ENCODE measurements around the gene CAPRIN1.

The CAPRIN1 gene

GRCh38 chr11:34021977-34022735 is 29.4 kb upstream of the CAPRIN1 start:
- DNase-seq (ENCODE audit: low spot score) = no peak
- in situ Hi-C loops (cut with MboI; ENCODE audit: low sequenced_read_pairs, unreplicated experiment) = no loop called here
- TF ChIP-seq, protein P1, sequence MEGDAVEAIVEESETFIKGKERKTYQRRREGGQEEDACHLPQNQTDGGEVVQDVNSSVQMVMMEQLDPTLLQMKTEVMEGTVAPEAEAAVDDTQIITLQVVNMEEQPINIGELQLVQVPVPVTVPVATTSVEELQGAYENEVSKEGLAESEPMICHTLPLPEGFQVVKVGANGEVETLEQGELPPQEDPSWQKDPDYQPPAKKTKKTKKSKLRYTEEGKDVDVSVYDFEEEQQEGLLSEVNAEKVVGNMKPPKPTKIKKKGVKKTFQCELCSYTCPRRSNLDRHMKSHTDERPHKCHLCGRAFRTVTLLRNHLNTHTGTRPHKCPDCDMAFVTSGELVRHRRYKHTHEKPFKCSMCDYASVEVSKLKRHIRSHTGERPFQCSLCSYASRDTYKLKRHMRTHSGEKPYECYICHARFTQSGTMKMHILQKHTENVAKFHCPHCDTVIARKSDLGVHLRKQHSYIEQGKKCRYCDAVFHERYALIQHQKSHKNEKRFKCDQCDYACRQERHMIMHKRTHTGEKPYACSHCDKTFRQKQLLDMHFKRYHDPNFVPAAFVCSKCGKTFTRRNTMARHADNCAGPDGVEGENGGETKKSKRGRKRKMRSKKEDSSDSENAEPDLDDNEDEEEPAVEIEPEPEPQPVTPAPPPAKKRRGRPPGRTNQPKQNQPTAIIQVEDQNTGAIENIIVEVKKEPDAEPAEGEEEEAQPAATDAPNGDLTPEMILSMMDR (IDR thresholded peaks at IDR 0.05; ENCODE audit: borderline replicate concordance, control extremely low read depth, extremely low read depth, insufficient read depth, missing control alignments) = no peak

GRCh38 chr11:34026432-34026831 is 25.1 kb upstream of the CAPRIN1 start:
- DNase-seq (ENCODE audit: low spot score) = no peak
- in situ Hi-C loops (cut with MboI; ENCODE audit: low sequenced_read_pairs, unreplicated experiment) = no loop called here
- TF ChIP-seq, protein P1 (IDR thresholded peaks at IDR 0.05; ENCODE audit: borderline replicate concordance, control extremely low read depth, extremely low read depth, insufficient read depth, missing control alignments) = no peak

GRCh38 chr11:34027516-34028408 is 23.8 kb upstream of the CAPRIN1 start:
- in situ Hi-C loops (cut with MboI; ENCODE audit: low sequenced_read_pairs, unreplicated experiment) = no loop called here
- no peak for DNase-seq (ENCODE audit: low spot score)
- TF ChIP-seq, protein P1 (IDR thresholded peaks at IDR 0.05; ENCODE audit: borderline replicate concordance, control extremely low read depth, extremely low read depth, insufficient read depth, missing control alignments) = no peak

DNA sequence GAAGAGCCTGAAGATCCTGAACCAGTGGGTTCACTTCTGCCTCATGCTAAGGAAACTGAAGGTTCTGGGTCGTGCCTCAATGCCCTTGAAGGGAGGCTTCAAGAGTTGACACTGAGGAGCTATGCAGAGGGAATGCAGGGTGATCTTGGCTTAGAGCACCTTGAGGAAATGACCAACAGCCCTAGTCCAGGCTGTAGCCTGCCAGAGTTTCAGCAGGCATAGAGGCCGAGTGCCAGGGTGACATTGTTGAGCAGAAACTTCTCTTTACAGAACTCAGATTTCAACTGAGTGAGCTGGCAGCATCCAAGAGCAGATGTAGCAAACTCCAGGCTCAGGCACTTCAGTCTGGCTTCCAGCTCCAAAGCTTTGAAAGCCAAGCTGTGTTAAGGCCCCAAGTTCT is 23.1 kb upstream of the CAPRIN1 start:
- no peak for DNase-seq (ENCODE audit: low spot score)

GRCh38 chr11:34029176-34029575 is 22.4 kb upstream of the CAPRIN1 start:
- DNase-seq (ENCODE audit: low spot score) = no peak
- TF ChIP-seq, protein P1 (IDR thresholded peaks at IDR 0.05; ENCODE audit: borderline replicate concordance, control extremely low read depth, extremely low read depth, insufficient read depth, missing control alignments) = no peak
- in situ Hi-C loops (cut with MboI; ENCODE audit: low sequenced_read_pairs, unreplicated experiment) = no loop called here

More for the DNA sequence above, 23.1 kb upstream of the CAPRIN1 start:
- in situ Hi-C loops (cut with MboI; ENCODE audit: low sequenced_read_pairs, unreplicated experiment) = no loop called here
- TF ChIP-seq, protein P1 (IDR thresholded peaks at IDR 0.05; ENCODE audit: borderline replicate concordance, control extremely low read depth, extremely low read depth, insufficient read depth, missing control alignments) = no peak

DNA sequence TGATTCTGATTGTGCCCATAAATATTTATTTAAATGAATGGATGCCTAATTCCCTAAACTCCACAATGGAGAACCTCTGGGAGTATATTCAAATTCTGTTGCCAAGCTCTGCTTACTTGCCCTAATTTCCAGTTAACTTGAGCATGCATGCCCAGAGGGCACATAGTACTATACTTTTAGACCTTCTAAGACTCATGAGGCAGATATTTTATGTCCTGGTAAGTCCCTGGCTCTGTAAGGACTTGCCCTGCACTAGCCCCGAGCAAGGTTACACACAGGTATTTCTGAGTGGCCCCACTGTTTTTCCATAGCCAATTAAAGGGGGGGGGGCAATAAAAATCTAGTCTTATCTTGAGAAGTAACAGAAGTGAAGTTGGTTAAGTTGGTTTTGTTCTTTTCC is 21.1 kb upstream of the CAPRIN1 start:
- in situ Hi-C loops (cut with MboI; ENCODE audit: low sequenced_read_pairs, unreplicated experiment) = no loop called here
- DNase-seq (ENCODE audit: low spot score) = no peak
- TF ChIP-seq, protein P1 (IDR thresholded peaks at IDR 0.05; ENCODE audit: borderline replicate concordance, control extremely low read depth, extremely low read depth, insufficient read depth, missing control alignments) = no peak
